Activated CD4-positive, alpha-beta T cell treated with anti-CD3 and anti-CD28 coated beads, Interleukin-10, Interleukin-2, amounts not matched to agents 100 ng/mL and 50 ng/mL, durations not matched to agents 16 hours and 8 hours (primary cell): ENCODE results near the gene CRHR1.
A peak's percentile ranks its signal among the peaks of the same experiment; 100 is the strongest.
"Not testable (repeated sequence)": the region's sequence is repeated elsewhere in the genome, so short reads cannot be mapped to it uniquely, and the experiment has no call there.

ENCODE experiments used
- DNase-seq: peaks from one replicate; pipeline ENCODE4 v3.0.0-alpha.2; 2020

Gene CRHR1

DNA sequence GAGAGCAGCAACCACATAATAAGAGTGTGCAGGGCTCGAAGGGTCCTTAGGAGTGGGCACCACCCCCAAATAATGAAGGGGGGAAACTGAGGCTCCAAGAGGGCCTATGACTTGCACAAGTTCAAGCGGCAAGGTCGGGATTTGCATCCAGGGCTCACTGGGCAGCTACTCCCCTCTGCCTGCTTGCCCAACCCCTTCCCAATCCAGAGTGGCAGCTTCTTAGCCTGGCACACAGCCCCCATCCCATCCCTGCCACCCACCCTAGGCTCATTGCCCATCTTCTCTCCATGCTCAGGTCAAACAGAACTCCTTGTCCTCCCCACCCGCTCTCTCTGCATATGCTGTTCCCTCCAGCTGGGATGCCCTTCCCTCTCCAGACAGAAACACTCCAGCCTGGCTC, 63.0 kb downstream of the CRHR1 start:
- no peak for DNase-seq

DNA sequence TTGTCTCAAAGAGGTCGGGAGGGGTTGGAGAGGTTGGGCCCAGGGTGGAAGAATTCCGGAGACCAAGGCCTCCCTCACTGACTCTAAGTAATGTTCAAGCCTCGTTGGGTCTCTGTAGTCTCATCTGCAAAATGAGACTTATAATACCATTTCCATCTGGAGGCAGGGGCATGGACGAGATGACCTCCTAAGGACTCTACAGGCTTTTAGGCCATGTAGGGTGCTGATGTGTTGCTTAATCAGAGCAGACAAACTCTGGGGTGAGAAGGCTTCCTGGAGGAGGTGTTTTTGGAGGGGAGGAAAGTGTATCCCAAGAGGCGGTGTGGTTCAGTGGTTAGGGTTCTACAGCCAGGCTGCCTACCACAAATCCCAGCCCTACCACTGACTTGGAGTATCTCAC, 63.6 kb downstream of the CRHR1 start:
- no peak for DNase-seq

DNA sequence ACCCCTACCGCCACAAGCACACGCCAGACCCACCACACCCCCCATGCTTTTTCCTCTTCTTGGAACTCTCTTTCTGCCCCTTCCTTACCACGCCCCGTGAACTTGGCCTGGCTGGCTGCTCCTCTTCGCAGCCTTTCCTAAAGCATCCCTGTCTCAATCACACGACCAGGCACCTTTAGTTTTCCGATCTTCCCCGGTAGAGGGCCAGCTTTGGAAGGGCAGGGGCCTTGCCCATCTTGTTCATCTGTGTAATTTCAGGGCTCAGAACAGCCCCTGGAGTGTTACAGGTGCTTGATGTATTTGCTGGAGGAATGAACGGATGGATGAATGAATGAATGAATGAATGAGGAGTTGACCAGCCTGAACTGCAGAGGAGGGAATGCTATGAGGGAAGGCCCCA, 64.3 kb downstream of the CRHR1 start:
- DNase-seq: no peak

DNA sequence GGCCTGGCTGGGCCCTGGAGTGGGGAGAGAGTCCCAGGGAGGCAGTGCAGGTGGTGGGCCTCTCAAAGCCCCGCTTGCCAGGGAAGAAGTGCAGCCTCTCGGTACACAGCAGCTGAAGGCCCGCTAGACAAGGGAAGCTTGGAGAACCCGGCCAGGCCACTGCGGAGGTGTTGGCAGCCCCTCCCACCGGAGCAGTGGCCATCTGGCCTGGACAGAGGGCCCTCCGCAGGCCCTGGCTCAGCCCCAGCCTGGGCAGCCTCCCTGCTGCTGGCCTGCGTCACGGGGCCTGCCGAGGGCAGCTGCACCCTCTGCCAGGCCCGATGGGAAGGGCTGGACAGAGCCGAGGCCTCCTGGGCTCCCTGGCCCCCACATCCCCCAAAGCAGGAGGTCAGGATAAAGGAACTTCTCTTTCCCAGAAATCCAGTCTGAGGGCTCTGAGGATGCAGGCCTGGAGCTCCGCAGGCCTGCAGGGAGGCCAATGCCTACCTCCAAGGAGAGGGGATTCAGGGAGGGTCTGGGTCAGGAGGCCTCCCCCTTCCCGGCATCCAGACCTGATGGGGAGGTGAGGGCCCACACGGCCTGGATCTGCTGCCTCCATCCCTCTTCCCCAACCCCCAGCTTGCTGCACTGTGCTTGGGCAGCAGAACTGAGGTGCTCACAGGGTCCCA, 64.9 kb downstream of the CRHR1 start:
- DNase-seq: no peak

DNA sequence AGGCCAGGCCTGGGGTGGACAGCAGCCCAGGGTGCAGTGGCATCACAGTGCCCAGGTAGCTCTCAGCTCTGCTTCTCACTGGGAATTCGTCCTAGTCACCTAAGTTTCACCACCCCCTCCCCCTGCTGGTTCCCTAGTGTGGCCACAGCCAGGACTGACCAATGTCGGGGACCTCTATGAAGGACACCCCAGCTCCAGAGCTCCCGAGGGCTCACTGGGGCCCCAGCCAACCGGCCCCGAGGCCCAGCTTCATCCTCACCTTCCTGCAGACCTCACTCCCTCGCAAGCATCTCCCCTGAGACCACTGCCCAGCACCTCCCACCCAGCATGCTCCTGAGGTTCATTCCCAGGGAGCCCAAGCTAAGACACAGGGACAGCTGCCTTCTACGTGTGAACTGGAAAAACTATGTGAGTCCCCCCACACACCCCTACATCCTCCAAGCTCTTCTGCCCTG, 65.4 kb downstream of the CRHR1 start:
- DNase-seq: no peak

DNA sequence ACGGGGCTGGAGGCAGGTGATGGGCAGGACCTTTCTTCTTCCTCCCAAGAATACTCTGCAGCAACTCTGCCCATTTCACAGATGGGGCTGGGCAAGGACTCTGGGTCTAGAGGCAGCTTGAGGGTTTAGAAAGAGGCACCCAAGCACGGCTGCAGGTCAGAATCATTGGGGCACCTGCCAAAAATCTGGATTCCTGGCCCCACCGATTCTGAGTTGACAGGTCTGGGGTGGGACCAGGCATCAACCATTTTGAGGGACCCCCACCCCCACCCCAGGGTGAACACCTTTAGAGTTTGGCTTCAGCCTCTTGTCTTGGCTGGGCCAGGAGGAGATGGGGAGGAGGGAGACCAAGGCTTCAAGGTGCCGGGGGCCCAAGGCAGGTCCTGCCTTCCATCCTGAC, 65.9 kb downstream of the CRHR1 start:
- no peak for DNase-seq

DNA sequence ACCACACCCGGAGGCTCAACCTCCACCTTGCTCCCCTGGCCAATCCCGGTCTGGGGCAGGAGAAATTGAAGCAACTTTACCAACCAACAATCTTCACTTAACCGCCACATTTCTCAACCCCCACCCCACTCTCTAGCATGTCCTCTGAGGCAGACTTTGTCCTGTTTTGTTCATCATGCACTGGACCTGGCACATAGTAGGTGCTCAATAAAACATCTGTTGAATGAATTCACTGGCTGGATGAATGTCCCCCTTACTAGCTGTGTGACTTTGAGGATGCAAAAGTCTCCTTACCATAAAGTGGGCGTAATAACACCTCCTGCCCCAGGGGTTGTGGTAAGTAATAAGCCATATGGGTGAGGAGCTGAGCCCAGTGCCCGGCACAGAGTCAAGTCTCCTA, 66.3 kb downstream of the CRHR1 start:
- no peak for DNase-seq

DNA sequence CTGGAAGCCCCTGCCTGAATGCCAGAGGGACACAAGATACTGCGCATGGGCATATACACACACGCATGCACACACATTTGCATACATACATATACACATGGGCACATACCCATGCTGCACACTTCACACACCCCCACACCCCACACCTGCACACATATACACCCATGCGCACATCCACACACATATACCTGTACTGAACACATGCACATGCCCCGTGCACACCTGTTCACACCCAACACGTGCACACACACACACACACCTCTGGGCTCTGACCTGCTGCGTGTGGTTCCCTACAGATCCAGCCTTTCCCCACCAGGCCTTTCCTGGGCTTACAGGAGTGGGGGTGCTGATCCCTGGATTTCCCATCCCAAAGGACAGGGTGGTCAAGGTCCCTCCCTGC, 66.9 kb downstream of the CRHR1 start:
- no peak for DNase-seq

DNA sequence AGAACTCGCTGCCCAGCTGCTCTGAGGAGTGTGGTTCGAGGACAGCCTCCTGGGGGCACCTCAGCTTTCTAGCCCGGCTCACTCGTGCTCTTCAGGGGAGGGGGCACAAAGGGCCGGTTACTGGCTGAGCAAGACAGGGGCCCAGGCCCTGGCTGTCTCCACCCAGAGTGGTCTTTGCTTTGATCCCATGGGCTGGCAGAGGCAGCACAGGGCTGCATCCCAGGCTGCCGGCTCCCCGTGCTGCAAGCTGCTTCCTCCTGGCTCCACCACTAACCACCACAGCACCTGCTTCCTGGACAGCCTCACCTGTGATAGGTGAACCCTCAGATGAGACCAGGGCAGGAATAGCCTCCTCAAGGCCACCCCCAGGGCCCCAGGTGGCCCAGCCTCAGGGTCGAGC, 67.3 kb downstream of the CRHR1 start:
- no peak for DNase-seq

DNA sequence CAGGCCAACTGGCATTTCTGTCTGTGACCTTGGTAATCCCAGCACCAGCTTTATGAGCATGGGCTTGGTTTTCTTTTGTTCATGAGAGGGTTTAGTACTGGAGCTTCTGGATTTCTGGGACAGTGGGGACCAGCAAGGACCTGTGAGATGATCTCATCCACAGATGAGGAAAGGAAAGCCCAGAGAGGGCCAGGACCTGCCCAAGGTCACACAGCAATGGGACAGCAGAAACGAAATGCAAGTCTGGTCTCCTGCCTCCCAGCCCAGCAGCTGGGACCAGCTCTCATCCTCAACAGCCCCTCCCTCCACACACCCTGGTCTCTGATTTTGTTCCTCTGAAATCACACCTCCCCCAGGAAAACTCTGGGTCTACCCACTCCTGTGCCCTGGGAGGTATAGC, 67.8 kb downstream of the CRHR1 start:
- DNase-seq: no peak

DNA sequence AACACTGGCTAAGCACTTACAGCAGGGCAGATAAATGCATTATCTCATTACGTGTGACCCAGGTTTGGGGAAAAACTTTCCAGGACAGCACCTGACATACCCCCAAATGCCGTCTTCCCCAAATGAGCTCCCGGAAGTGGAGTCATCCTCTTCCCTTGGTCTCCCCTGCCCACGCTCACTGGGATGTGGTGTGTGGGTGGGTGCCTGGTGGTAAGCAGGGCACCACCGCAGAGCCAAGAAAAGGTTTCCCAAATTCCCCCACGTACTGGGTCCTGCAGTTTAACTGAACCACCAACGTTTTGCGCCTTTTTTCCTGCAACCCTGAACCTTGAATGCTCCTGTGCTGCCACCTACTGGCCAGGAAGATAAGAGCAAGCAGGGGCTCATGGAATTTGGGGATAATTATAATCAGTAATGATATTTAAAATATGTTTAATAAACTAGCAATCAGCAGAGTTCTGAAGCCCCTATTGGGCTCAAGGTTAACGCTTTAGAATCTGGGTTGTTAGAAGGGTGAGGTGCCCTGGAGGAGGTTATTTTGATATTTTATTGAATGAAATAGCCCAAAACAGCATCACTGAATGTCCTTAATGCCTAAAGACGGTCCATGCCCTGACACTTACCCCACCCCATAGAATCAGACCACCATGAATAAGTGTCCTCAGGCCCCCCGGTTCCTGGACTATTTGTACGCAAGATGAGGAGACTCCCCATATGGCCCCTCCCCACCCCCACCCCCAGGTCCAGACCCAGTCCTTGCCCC, 68.6 kb downstream of the CRHR1 start:
- DNase-seq: peak; percentile 60

DNA sequence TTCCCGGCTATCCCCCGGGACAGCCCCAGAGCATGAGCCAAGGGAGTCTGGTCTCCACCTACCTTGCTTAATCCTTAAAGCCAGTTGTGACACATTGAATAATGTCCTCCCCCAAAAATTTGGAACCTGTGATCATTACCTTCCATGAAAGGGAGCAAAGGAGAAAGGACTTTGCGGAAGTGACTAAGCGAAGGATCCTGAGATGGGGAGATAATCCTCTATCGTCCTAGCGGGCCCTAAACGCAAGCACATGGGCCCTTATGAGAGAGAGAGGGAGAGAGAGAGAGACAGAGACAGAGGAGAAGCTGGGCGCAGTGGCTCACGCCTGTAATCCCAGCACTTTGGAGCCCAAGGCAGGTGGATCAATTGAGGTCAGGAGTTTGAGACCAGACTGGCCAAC, 70.1 kb downstream of the CRHR1 start:
- DNase-seq: no peak

DNA sequence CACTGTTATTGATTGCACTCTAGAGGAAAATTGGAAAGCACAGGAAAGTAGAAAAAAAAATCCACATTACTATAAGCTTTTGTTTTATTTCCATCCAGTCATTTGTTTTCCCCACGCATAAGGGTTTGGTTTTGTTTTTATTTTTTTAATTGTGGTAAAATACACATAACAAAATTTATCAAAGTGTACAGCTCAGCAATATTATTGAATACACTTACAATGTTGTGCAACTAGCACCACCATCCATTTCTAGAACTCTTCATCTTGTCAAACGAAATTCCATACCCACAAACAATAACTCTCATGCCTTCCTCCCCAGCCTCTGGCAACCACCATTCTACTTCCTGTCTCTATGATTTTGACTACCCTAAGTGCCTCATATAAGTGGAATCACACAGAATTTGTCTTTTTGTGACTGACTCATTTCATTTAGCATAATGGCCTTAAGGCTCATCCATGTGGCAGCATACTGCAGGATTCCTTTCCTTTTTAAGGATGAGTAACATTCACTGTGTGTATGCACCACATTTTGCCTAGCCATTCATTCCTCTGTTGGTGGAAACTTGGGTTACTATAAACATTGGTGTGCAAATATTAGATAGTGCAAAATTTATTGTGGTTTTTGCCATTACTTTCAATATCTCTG, 71.7 kb downstream of the CRHR1 start:
- no peak for DNase-seq

DNA sequence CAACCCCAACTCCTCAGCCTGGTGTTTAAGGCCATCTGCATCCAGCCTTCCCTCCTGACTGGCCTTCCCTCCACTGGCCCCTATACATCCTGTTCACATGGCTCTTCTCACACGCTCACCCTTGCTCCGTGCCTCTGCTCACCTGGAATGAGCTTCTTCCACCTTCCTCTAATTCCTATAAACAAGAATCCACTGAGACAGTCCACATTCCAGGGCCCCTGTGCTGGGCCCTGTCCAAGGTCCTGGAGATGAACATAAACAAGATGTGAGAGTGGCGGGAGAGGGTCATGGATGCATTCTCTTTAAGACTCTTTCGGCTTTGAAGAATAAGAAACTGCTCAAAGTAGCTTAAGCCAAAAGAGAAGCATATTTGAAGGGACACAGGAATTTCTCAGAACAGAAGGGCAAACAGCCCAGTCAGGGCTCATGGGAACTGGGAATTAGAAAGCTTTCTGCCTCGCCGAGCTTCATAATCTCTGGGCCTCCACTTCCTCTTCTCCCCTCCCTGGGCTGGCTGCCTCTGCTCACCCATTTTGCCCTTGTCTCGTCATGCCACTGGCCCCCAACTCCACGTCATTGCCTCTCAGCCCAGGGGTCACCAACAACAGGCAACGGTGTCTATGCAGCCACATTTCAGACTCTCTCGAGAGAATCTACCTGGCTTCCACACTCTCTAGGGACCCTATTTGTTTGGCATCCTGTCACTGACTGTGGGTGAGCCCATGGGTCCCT, 74.0 kb downstream of the CRHR1 start:
- no peak for DNase-seq

DNA sequence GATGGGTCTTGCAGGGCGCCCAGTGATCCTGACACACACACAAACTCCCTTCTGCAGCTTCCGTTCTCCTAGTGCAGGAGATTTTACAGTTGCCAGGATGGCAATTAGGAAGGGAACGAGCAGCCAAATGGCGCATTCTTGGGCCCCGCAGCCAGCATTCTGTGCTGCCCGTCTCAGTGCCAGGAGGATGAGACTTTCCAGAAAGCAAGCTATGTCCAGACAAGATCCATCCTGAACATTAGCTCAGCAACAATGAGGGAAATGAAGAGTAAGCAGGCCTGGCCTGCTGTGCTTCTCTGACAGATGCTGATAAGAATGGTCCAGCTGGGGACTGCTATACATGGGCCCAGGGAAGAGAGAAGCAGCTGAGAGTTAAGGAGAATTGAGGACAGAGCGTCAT, 77.0 kb downstream of the CRHR1 start:
- DNase-seq: no peak

DNA sequence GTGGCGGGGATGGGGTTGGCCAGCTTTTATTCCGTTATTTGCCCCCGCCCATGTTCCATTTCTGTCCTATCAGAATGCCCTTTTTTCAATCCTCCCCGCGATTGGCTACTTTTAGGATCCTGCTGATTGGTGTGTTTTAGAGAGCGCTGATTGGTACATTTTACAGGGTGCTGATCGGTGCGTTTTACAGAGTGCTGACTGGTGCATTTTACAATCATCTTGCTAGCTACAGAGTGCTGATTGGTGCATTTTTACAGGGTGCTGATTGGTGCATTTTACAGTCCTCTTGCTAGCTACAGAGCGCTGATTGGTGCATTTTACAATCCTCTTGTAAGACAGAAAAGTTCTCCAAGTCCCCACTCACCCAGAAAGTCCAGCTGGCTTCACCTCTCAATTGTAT, 78.0 kb downstream of the CRHR1 start:
- not testable (repeated sequence) for DNase-seq

DNA sequence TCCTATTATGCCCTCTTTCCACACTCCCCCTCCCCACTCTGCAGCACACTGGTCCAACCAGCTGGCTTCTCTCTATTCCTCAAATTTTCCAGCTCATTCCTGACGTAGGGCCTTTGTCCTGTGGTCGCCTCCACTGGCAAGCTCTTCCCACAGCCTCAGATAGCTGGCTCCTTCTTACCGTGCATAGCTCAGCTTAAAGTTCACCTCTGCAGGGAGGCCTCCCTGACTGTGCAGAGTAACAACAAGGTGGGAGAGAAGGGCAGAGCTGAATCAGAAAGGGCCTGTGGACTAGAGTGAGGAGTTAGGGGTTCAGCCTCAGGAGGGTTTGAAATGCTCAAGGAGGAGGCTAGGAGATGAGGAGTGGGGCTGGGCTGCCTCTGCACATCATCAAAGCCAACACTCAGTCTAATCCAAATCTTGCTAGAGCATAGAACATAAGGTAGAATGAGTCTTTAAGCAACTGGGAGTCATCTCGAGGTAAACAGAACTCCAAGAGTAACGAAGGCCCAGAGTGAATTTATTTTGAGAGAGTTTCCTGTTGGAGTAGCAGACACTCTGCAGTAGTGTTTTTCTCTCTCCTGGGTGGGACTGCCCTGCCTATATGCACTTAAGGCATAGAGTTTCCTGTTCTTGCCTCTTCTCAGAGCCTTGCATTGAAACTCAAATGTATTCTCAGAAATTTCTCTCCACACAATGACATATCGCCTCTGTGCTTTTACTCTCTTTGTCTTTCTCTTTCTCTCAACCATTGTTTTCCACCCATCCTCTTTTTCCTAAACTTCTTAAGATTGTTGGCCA, 79.9 kb downstream of the CRHR1 start:
- DNase-seq: no peak

DNA sequence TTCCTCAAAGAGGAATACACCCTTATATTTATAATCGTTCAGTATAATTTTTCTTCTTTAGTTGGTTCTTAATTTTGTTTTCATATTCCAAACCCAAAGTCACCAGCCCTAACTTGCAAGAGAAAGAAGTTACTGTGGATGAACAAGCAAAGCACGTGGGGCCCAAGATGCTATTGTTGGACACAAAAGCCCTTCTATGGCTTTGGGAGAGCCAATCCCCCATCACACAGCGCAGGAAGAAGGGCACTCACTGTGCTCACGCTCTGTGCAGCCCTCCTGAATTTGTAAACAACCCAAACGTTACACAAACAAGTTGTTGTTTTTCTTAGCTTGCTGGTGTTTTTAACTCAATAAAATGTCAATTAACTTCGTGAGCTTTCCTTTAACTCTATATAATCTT, 83.1 kb downstream of the CRHR1 start:
- no peak for DNase-seq

DNA sequence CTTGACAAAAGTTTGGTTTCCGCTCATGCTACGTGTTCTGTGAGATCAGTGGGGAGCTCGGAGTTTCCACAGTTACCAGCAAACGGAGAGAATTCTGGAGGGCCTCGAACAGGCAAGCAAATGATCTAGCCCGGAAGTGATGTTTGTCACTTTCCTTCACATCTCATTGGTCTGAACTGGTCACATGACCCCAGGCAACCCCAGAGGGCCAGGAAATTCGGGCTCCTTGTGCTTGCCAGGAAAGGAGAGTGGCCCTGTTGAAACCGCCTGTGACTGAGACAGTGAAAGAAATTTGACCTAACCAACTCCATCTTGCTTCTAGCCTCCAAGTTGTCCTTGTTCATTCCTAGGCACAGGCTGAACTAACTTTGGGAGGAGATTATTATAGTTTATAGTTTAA, 83.6 kb downstream of the CRHR1 start:
- no peak for DNase-seq

DNA sequence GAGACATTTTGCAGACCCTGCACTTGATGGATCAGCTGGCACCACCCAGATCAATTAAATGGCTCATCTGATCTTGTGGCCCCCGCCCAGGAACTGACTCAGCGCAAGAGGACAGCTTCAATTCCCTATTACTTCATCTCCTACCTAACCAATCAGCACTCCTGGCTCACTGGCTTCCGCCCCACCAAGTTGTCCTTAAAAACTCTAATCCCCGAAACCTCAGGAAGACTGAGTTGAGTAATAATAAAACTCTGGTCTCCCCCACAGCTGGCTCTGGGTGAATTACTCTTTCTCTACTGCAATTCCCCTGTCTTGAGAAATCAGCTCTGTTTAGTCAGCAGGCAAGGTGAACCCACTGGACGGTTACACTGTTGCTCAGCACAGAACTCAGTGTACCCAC, 84.2 kb downstream of the CRHR1 start:
- no peak for DNase-seq

DNA sequence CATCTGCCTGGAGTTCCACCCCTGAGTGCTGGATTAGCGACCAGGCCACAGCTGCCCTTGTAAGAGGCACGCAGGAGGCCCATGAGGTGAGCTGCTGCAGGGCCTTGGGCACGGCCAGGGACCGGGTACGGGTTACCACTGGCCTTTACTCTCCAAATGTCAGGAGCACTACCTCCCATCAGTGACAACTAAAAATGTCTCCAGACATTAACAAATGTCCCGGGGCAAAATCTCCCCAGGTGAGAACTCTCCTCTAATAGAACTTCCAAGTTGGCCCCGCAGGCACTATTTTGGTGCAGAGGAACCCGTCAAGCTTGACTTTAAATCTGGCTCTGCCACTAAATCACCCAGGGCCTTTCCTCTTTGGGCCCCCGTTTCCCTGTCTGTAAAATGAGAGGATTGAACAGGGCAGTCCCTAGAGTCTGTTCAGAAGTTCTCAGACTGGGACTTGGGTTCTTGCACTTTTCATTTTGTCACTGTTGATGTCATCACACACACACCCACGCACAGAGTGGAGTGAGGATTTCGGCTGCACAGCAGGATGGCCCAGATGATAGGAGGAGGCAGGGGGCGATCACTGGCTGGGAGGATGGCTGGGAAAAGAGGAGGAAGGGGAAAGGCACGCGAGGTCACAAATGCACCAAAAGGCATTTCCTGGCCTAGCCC, 85.7 kb downstream of the CRHR1 start:
- no peak for DNase-seq

DNA sequence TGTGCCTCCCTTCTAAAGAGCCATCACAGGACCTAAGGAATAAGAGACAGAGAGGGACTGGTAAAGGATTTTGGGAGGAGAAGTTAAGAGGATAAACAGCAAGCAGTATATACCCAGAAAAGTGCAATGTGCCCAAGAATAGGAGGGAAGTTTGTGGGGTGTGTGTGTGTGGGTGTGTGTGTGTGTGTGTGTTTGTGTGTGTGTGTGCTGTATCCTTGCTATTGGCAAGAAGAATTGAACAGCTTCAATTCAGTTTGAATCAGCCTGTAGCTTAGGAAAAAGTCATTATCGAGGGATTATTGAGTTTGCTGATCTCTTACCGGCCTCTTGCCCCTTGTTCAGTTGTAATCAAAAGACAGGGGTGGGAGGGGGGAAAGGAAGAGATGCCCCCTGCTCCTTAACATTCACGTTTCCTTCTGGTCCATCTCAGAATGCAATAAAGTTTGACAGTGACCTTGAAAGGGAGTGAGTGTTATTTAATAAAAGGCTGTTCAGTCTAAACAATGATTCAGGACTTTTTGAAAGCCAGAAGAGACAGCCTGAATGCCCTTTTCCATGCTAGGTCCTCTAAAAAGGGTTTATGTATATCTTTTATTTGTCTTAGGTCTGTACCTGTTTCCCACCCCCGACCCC, 86.3 kb downstream of the CRHR1 start:
- DNase-seq: no peak
